Measurements from ENCODE around the gene OPRL1. TPM values are rescaled to one million over a fixed set of nuclear protein-coding genes. Genes with fewer than 3 reads are reported as not detected.

Gene OPRL1
- total RNA-seq, 4 donors from 2014 or later, result 0.14 to 0.32 TPM; not detected in 2

DNA sequence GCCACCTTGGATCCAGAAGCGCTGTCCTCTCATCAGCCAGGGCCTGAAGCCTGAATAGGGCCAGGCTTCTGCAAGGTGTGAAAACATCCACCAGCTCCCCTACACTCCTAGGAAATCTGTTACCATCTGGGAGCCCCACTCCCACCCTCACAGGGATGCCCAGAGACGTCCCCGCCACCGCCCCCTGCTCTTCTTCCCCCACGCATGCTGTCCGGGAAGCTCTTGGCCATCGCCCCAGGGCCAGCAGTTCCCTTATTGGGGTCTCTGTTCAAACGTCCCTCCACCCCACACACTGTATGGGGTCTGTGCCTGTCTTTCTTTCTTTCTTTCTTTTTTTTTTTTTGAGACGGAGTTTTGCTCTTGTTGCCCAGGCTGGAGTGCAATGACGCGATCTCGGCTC, 4.3 kb upstream of the OPRL1 start:
- intact Hi-C loops (cut with DNase I; ENCODE audit: low total_unique reads) (no loop called here), in situ Hi-C loops (cut with MboI; ENCODE audit: low pct_ligation_motif_present in 1 of 4, low pct_unique_long_range_greater_than_20kb in 1 of 4, low sequenced_read_pairs in 3 of 4) (no loop called here)
- H3K4me3 ChIP-seq, result no peak overlapping the region
- H3K9me3 ChIP-seq, result no peaks in the 10 kb centered on the region
- TF ChIP-seq EP300 (IDR thresholded peaks at IDR 0.05; ENCODE audit: low read depth), result no peak
- TF ChIP-seq POLR2AphosphoS5 (IDR thresholded peaks at IDR 0.05), result no peak
- TF ChIP-seq, protein P1, sequence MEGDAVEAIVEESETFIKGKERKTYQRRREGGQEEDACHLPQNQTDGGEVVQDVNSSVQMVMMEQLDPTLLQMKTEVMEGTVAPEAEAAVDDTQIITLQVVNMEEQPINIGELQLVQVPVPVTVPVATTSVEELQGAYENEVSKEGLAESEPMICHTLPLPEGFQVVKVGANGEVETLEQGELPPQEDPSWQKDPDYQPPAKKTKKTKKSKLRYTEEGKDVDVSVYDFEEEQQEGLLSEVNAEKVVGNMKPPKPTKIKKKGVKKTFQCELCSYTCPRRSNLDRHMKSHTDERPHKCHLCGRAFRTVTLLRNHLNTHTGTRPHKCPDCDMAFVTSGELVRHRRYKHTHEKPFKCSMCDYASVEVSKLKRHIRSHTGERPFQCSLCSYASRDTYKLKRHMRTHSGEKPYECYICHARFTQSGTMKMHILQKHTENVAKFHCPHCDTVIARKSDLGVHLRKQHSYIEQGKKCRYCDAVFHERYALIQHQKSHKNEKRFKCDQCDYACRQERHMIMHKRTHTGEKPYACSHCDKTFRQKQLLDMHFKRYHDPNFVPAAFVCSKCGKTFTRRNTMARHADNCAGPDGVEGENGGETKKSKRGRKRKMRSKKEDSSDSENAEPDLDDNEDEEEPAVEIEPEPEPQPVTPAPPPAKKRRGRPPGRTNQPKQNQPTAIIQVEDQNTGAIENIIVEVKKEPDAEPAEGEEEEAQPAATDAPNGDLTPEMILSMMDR (IDR thresholded peaks at IDR 0.05), result no peak
- TF ChIP-seq POLR2A (IDR thresholded peaks at IDR 0.05), result no peak
- H3K27ac ChIP-seq, result no peak overlapping the region
- H3K27me3 ChIP-seq, result peaks cover 13% of the 10 kb centered on the region
- no peak for DNase-seq
- H3K36me3 ChIP-seq, result no peaks in the 10 kb centered on the region
- 88% methylated on average over 12 of the region's 12 CpGs; no CpG with 5 or more reads in 1 of the 2 donors for WGBS, 2 donors (ENCODE audit: low coverage in 1 of 2)
- H3K4me1 ChIP-seq, result peaks cover 9 to 19% (median 15%) of the 10 kb centered on the region in 4 donors

DNA sequence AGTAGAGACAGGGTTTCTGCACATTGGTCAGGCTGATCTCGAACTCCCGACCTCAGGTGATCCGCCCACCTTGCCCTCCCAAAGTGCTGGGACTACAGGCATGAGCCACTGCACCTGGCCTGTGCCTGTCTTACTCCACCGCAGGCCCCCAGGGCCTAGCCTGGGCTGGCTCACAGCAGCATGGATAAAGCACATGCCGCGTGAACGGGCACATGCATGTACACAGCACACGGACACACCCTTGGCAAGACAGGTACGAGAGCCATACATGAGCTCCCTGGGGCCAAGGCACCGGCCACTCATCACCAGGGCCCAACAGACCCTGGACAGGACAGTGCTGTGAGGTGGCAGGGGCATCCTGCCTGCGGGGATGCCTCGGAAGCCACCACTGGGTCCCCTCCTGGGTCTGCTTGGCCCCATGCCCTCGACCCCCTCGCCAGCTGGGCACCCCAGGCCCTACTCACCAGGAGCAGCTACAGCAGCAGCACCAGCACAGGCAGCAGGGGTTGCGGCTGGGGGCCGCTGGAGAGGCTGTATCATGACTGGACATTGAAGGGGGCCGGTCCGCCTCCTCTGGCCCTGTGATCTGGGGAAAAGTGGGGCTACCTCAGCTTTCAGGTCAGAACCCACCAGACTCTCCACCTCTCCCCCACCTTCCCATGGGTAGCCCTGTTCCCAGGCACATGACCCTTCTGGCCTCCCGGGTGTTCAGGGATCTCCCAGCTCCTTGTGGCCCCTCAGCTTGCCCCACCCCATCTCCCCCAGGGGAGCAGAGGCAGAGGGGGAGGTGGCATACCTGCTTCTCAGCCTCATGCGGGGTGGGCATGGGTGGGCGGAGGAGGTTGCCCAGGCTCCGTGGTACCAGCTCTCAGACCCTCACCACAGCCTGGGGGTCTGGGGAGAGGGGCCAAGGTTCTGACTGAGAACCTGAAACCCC, 3.6 kb upstream of the OPRL1 start:
- Histone ChIP-seq H3K4me3 (peak overlapping the region in 1 of 4 donors; percentile 84), H3K36me3 (no peaks in the 10 kb centered on the region), H3K9me3 (no peaks in the 10 kb centered on the region), H3K27ac (peak overlapping the region; percentile 59 to 78 (median 76)), H3K27me3 (peaks cover 20% of the 10 kb centered on the region), H3K4me1 (peaks cover 9 to 19% (median 15%) of the 10 kb centered on the region in 4 donors)
- 79 to 91% methylated on average over 3 to 16 of the region's 22 CpGs for WGBS, 2 donors (ENCODE audit: low coverage in 1 of 2)
- in situ Hi-C loops (cut with MboI; ENCODE audit: low pct_ligation_motif_present in 1 of 4, low pct_unique_long_range_greater_than_20kb in 1 of 4, low sequenced_read_pairs in 3 of 4) (no loop called here), intact Hi-C loops (cut with DNase I; ENCODE audit: low total_unique reads) (no loop called here)
- DNase-seq, result no peak
- TF ChIP-seq EP300 (IDR thresholded peaks at IDR 0.05; ENCODE audit: low read depth), result no peak
- TF ChIP-seq, protein P1 (IDR thresholded peaks at IDR 0.05), result no peak
- no peak for TF ChIP-seq POLR2A (IDR thresholded peaks at IDR 0.05)
- TF ChIP-seq POLR2AphosphoS5 (IDR thresholded peaks at IDR 0.05), result no peak

DNA sequence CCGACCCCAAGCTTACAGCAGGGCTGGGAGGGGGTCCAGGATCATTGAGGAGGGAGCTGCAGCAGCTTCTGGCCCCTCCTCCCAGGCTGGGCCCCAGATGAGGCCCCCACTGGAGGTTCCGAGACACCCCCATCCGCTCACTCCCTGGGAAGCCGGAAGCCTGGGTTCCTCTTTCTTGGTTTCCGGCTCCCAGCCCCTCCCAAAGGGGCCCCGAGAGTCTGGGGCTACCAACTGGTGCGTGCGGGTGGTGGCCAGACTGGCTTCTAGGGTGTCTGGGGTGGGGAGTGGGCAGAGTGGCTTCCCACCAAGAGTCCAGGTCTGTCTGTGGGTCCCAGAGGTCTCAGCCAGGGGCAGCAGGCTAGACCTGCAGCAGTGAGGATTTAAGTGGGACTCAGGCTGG, 2.8 kb upstream of the OPRL1 start:
- Histone ChIP-seq H3K27ac (peak overlapping the region; percentile 59 to 78 (median 76)), H3K36me3 (no peaks in the 10 kb centered on the region), H3K27me3 (peaks cover 27% of the 10 kb centered on the region), H3K9me3 (no peaks in the 10 kb centered on the region), H3K4me3 (peak overlapping the region in 2 of 4 donors; percentile 15 to 84), H3K4me1 (peaks cover 9 to 23% (median 15%) of the 10 kb centered on the region in 4 donors)
- no peak for TF ChIP-seq POLR2AphosphoS5 (IDR thresholded peaks at IDR 0.05)
- TF ChIP-seq, protein P1 (IDR thresholded peaks at IDR 0.05), result no peak
- TF ChIP-seq EP300 (IDR thresholded peaks at IDR 0.05; ENCODE audit: low read depth), result no peak
- TF ChIP-seq POLR2A (IDR thresholded peaks at IDR 0.05), result no peak
- 80% methylated on average over 8 of the region's 8 CpGs; no CpG with 5 or more reads in 1 of the 2 donors for WGBS, 2 donors (ENCODE audit: low coverage in 1 of 2)
- DNase-seq, result peak; percentile 48
- intact Hi-C loops (cut with DNase I; ENCODE audit: low total_unique reads) (no loop called here), in situ Hi-C loops (cut with MboI; ENCODE audit: low pct_ligation_motif_present in 1 of 4, low pct_unique_long_range_greater_than_20kb in 1 of 4, low sequenced_read_pairs in 3 of 4) (no loop called here)

DNA sequence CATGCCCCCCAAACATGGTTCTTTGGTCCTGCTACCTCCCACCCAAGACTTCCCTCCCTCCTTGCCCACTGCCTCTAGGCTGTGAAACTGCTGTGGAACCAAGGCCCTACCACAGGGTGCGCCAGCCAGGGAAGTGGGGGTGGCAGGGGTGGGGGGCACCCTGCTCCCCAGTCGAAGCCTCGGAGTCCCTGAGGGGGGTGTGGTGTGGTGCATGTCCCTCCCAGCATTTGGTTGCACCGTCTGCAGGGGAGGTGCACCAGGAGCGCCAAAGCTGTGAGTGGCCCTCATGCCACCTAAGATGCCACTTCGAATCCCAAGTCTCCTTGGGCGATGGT, 2.4 kb upstream of the OPRL1 start:
- peak overlapping the region in 2 of 4 donors; percentile 15 to 84 for H3K4me3 ChIP-seq
- peaks cover 9 to 27% (median 15%) of the 10 kb centered on the region in 4 donors for H3K4me1 ChIP-seq
- DNase-seq, result no peak
- intact Hi-C loops (cut with DNase I; ENCODE audit: low total_unique reads) (no loop called here), in situ Hi-C loops (cut with MboI; ENCODE audit: low pct_ligation_motif_present in 1 of 4, low pct_unique_long_range_greater_than_20kb in 1 of 4, low sequenced_read_pairs in 3 of 4) (no loop called here)
- WGBS, 2 donors (ENCODE audit: low coverage in 1 of 2), result 51% methylated on average over 3 of the region's 7 CpGs; no CpG with 5 or more reads in 1 of the 2 donors
- peak overlapping the region; percentile 59 to 78 (median 76) for H3K27ac ChIP-seq
- no peaks in the 10 kb centered on the region for H3K36me3 ChIP-seq
- H3K27me3 ChIP-seq, result peaks cover 31% of the 10 kb centered on the region
- no peak for TF ChIP-seq POLR2AphosphoS5 (IDR thresholded peaks at IDR 0.05)
- TF ChIP-seq POLR2A (IDR thresholded peaks at IDR 0.05), result no peak
- TF ChIP-seq, protein P1 (IDR thresholded peaks at IDR 0.05), result no peak
- no peak for TF ChIP-seq EP300 (IDR thresholded peaks at IDR 0.05; ENCODE audit: low read depth)
- no peaks in the 10 kb centered on the region for H3K9me3 ChIP-seq
